Measurements from ENCODE around the gene HNRNPUL2. TPM values are rescaled to one million over a fixed set of nuclear protein-coding genes. Genes with fewer than 3 reads are reported as not detected.
A peak's percentile ranks its signal among the peaks of the same experiment; 100 is the strongest.

HNRNPUL2 gene
- total and polyA plus RNA-seq, 2 donors (not counting 1 experiment from before 2014, with no cell fraction given): 14.6 to 70.4 TPM

DNA sequence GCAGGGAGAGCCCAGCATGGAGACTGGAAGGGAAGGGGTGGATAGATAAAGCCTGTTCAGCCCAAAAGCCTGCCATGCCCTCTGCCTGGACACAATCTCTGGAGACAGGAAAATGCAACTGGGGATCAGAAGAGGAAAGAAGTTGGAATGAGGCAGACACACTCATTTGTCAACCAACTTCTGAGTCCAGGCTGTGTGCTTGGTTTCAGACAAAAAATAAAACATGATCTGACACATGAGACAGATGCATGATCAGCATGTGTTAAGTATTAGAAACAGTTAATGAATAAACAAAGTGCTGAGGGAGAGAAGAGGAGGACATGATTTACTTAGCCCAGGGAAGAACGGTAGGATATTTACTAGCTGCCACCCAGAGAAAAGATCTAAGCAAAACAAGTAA, 38.8 kb downstream of the HNRNPUL2 start:
- no peak overlapping the region for H3K4me3 ChIP-seq (ENCODE audit: control extremely low read depth in 1 of 5, extremely low read depth in 1 of 5, insufficient read depth in 1 of 5, low read depth in 2 of 5, low read length in 4 of 5)
- peaks cover 0 to 18% of the 10 kb centered on the region in 2 experiments for H3K36me3 ChIP-seq (replicated peaks in 1 of 2; ENCODE audit: control extremely low read depth in 1 of 2, control insufficient read depth in 1 of 2, extremely low read depth in 1 of 2, insufficient read depth in 2 of 2, low read length in 1 of 2)
- peaks cover 3 to 4% of the 10 kb centered on the region in 2 donors for H3K4me1 ChIP-seq (ENCODE audit: control insufficient read depth in 2 of 2, insufficient read depth in 2 of 2, low read length in 2 of 2)
- H3K9ac ChIP-seq (ENCODE audit: low read length): no peak overlapping the region
- TF ChIP-seq EZH2 (IDR thresholded peaks at IDR 0.05; ENCODE audit: borderline replicate concordance, insufficient read depth, low read depth, low read length, poor library complexity, severe bottlenecking): no peak
- TF ChIP-seq CTCF (IDR thresholded peaks at IDR 0.05): no peak
- no CpG with 5 or more reads among the region's 1 CpG for WGBS (ENCODE audit: insufficient coverage)
- no peak for ATAC-seq (ENCODE audit: low read depth)
- Mint-ChIP-seq H3K4me3 (no peak overlapping the region), H3K9me3 (ENCODE audit: insufficient read depth) (no peaks in the 10 kb centered on the region), H3K27ac (no peak overlapping the region), H3K4me1 (no peaks in the 10 kb centered on the region), H3K27me3 (peaks cover 4% of the 10 kb centered on the region)
- no peak overlapping the region for H3K4me2 ChIP-seq (replicated peaks; ENCODE audit: low read depth, low read length, poor library complexity, severe bottlenecking)
- DNase-seq: no peak
- no peaks in the 10 kb centered on the region for H4K20me1 ChIP-seq (ENCODE audit: control insufficient read depth, insufficient read depth, low read length, poor library complexity, severe bottlenecking)
- intact Hi-C loops (cut with micrococcal nuclease): no loop called here
- peaks cover 0 to 17% (median 6%) of the 10 kb centered on the region in 4 experiments for H3K27me3 ChIP-seq (replicated peaks in 1 of 4; ENCODE audit: control extremely low read depth in 1 of 4, control insufficient read depth in 3 of 4, insufficient read depth in 4 of 4, low read length in 3 of 4)
- H3K79me2 ChIP-seq (ENCODE audit: control insufficient read depth, insufficient read depth, low read length): no peaks in the 10 kb centered on the region
- POLR2A ChIA-PET: no interaction called here
- no peaks in the 10 kb centered on the region for H3K9me3 ChIP-seq (ENCODE audit: control extremely low read depth in 1 of 3, control insufficient read depth in 2 of 3, insufficient read depth in 1 of 3, low read length in 2 of 3)
- H2AFZ ChIP-seq (ENCODE audit: insufficient read depth, low read depth, low read length, poor library complexity, severe bottlenecking): no peak overlapping the region
- H3K27ac ChIP-seq (ENCODE audit: low read length in 2 of 2): no peak overlapping the region
- CTCF ChIA-PET: interaction anchor here (1.6 kb wide), 1 partner anchor 15 kb away, joined by 3 read pairs; no protein-coding TSS in a partner anchor

DNA sequence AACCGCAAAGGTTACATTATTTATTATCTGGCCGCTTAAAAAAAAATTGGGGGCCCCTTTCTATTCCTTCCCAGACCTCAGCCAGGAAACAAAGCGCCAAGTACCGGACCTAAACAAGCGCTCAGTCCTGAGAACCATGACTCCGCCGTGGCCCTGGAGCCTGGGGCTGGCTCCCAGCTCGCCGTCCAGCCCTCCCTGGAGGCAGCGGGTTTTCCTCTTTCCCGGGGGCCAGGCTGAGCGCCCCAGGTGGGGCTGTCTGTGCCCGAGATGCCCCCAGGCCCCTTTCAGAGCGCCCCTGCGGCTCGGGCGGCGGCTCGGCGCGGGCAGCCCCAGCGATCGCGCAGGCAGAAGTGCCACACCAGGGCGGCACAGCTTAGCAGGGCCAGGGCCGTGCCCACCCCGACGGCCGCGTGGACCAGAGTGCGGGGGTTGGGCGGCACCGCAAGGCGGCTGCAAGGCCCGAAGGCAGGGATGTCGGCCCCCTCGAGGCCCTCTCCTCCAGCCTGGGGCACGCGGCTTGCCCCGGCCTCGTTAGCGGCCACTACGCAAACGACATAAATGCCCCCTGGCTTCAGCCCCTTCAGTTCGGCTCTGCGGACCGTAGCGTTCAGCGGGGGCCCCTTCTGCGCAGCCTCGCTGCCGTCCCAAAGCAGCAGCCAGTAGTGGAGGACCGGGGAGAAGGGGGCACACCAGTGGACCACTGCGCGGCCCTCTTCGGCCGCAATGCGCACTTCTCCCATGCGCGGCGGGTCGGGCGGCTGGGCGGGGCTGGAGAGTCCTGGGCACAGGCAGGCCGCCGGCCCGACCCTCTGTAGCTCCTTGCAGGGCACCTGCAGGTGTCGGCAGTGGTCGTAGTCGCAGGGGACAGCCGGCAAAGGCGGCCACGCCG, 39.5 kb downstream of the HNRNPUL2 start:
- intact Hi-C loops (cut with micrococcal nuclease): no loop called here
- H3K27ac ChIP-seq (ENCODE audit: low read length in 2 of 2): no peak overlapping the region
- no peak for TF ChIP-seq CTCF (IDR thresholded peaks at IDR 0.05)
- no peak for TF ChIP-seq EZH2 (IDR thresholded peaks at IDR 0.05; ENCODE audit: borderline replicate concordance, insufficient read depth, low read depth, low read length, poor library complexity, severe bottlenecking)
- CTCF ChIA-PET: no interaction called here
- H4K20me1 ChIP-seq (ENCODE audit: control insufficient read depth, insufficient read depth, low read length, poor library complexity, severe bottlenecking): no peaks in the 10 kb centered on the region
- peaks cover 3 to 4% of the 10 kb centered on the region in 2 donors for H3K4me1 ChIP-seq (ENCODE audit: control insufficient read depth in 2 of 2, insufficient read depth in 2 of 2, low read length in 2 of 2)
- DNase-seq (peak; percentile 28), ATAC-seq (ENCODE audit: low read depth) (no peak)
- Mint-ChIP-seq H3K27me3 (peaks cover 4% of the 10 kb centered on the region), H3K27ac (no peak overlapping the region), H3K4me1 (no peaks in the 10 kb centered on the region), H3K4me3 (no peak overlapping the region), H3K9me3 (ENCODE audit: insufficient read depth) (no peaks in the 10 kb centered on the region)
- POLR2A ChIA-PET: no interaction called here
- peak overlapping the region; percentile 40 for H3K4me2 ChIP-seq (replicated peaks; ENCODE audit: low read depth, low read length, poor library complexity, severe bottlenecking)
- H2AFZ ChIP-seq (ENCODE audit: insufficient read depth, low read depth, low read length, poor library complexity, severe bottlenecking): peak overlapping the region; percentile 63
- WGBS (ENCODE audit: insufficient coverage): 43% methylated on average over 74 of the region's 74 CpGs
- H3K79me2 ChIP-seq (ENCODE audit: control insufficient read depth, insufficient read depth, low read length): no peaks in the 10 kb centered on the region
- no peak overlapping the region for H3K9ac ChIP-seq (ENCODE audit: low read length)
- H3K4me3 ChIP-seq (ENCODE audit: control extremely low read depth in 1 of 5, extremely low read depth in 1 of 5, insufficient read depth in 1 of 5, low read depth in 2 of 5, low read length in 4 of 5): no peak overlapping the region
- peaks cover 0 to 15% of the 10 kb centered on the region in 2 experiments for H3K36me3 ChIP-seq (replicated peaks in 1 of 2; ENCODE audit: control extremely low read depth in 1 of 2, control insufficient read depth in 1 of 2, extremely low read depth in 1 of 2, insufficient read depth in 2 of 2, low read length in 1 of 2)
- H3K27me3 ChIP-seq (replicated peaks in 1 of 4; ENCODE audit: control extremely low read depth in 1 of 4, control insufficient read depth in 3 of 4, insufficient read depth in 4 of 4, low read length in 3 of 4): peaks cover 0 to 17% (median 6%) of the 10 kb centered on the region in 4 experiments
- H3K9me3 ChIP-seq (ENCODE audit: control extremely low read depth in 1 of 3, control insufficient read depth in 2 of 3, insufficient read depth in 1 of 3, low read length in 2 of 3): no peaks in the 10 kb centered on the region

Data from B cell (primary cell).